Measurements from ENCODE around the gene UBAP1L.

The UBAP1L gene

DNA sequence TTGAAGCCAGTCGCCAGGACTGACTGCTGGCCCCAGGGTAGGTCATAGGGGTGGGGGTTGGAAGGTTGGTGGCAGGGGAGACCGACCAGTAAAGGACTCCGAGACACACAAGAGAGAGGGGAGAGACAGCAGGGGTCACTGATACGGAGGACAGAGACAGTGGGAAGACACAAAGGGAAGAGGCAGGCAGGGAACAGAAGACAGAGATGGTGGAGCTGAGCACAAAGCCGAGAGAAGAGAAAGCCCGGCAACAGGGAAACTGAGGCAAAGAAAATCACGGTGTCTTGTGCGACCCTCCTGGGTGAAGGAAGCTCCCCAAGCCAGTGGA lies 47.7 kb downstream of the UBAP1L start:
- DNase-seq (ENCODE audit: low read depth in 2 of 2, low spot score in 1 of 2): no peak

DNA sequence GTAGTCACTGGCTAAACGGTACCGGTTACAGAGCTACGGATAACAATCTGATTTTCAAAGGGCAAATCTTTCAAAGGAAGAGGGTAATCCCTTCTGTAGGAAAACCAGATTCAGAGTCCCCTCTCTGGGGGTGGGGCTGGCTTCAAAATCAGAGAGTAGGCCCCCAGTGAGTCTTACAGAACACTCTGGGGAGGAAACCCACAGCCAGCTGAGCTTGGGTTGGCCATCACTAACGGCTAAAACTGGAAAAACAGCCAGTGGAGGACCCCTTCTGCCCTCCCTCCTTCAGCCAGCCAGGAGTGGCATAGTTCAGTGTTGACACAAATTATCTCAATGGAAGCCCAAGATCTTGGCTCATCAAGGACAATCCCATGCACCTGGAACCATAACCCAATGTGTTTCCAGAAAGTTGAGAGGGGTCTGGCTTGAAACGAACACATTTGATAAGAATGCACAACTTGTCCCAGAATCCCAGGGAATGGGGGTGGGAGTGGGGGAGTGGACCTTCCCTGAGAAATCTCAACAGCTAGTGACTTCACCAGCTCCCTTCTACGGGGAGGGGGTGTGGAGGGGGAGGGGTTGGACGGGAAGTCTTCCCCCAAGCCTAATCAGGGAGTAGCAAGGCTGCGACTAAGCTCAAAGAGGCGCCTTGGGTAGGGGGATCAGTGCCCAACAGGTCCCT lies 48.2 kb downstream of the UBAP1L start:
- DNase-seq (ENCODE audit: low read depth in 2 of 2, low spot score in 1 of 2): no peak

DNA sequence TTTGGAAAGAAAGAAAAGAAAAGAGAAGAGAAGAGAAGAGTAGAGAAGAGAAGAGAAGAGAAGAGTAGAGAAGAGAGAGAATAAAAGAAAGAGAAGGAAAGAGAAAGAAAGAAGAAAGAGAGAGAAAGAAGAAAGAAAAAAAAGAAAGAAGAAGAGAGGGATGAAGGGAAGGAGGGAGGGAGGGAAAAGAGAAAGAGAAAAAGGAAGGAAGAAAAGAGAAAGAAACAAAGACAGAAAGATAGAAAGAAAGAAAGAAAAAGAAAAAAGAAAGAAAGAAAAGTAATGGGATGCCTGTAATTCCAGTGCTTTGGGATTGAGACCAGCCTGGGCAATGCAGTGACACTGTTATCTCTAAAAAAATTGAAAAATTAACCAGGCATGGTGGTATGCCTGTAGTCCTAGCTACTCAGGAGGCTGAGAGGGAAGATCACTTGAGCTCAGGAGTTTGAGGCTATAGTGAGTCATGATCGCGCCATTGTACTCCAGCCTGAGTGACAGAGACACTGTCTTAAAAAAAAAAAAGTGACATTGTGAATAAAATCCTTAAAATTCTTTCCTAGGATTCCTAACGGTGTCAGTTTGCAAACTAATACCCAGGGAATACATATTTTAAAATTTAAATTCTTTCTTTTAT lies 48.9 kb downstream of the UBAP1L start:
- no peak for DNase-seq (ENCODE audit: low read depth in 2 of 2, low spot score in 1 of 2)

DNA sequence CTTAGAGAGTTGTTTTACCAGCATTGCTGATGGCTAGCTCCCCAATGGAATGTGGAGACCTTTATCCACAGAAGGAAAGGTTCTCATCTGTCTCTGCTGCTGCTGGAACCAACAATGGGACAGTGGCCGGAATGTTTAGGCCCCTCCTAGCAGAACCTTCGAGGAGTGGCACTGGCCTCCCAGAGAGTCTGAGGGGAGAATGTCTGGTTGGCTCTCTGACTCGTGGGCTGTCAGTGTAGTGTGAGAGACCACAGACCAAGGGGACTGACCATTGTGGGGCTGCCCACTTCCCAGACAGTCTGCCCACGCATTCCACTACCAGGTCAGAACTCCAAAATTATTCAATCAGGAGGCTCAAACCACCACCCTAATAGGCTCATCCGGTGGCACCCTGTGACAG lies 52.3 kb downstream of the UBAP1L start:
- DNase-seq (ENCODE audit: low read depth in 2 of 2, low spot score in 1 of 2): no peak

DNA sequence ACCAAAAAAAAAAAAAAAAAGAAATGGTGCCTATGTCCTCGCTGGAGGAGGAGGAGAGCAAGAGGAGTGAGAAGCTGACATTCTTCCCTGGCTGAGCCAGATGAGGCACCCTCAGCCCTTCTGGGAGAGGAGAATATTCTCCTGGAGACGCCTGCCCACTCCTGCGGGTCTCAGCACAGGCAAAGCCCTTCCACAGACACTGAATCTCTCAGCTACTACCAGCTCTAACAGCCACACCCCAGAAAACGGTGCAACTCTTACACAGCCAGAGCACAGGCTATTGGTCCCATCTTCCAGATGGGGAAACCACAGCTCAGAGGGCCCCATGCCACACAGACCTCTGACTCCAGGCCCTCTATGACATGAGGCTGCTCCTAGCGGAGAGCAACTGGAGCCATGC lies 52.9 kb downstream of the UBAP1L start:
- no peak for DNase-seq (ENCODE audit: low read depth in 2 of 2, low spot score in 1 of 2)

DNA sequence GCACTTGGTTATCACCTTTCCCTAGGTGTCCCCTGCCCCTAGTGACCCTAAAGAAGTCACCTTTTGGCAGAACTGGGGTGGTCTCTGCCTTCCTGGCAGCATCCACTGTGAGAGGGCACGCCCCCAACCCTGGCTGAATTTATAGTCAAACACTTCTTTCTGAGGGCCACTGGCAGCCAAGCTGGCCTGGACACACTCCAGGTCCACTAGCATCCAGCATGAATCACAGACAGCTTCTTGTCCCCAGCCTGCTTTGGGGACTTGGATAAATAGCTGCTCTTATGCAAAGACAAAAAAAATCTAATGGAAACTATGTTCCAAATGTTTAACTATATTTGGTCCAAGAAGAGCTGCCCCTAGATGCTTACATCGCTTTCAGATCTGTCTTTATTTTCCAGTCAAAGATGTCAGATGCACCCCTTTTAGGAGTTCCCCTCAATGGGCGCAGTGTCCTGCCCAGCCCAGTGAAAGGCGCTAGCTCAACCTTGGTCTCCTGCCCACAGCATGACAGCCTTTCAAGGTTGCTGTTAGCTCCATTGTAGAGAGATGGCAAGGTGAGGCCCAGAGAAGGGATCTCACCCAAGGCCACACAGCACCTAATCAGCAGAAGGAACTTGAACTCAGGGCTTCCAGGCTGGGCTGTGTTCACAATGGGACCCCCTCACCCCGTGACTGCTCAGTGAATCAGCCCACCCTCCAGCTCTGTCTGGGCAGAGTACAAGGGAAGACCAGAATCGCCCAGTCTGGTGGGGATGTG lies 54.2 kb downstream of the UBAP1L start:
- no peak for DNase-seq (ENCODE audit: low read depth in 2 of 2, low spot score in 1 of 2)

DNA sequence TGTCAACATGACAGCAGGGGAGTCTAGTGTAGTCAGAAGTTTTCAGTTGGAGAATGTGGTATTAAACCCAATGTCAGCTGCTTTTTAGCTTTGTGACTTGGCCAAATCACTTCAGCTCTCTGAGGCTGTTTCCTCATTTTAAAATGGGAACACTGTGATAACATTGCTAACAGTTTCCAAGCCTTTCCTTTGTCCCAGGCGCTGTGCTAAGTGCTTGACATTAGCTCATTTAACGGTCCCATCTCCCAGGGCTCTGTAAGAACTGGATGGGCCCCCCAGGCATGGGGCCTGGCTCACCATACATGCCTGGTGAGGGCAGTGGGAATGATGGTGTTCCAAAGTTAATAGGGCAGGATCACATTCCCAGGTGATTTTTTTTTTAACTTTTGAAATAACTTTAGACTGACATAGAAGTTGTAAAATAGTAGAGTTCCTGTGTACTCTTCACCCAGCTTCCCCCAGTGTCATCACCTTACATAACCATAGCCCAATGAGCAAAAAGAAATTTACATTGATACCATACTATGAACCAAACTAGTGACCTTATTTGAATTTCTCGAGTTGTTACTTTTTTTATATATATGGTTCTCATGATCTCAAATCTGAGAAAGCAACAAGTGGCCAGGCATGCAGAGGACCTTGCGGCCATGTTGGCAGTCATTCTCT lies 54.9 kb downstream of the UBAP1L start:
- no peak for DNase-seq (ENCODE audit: low read depth in 2 of 2, low spot score in 1 of 2)

DNA sequence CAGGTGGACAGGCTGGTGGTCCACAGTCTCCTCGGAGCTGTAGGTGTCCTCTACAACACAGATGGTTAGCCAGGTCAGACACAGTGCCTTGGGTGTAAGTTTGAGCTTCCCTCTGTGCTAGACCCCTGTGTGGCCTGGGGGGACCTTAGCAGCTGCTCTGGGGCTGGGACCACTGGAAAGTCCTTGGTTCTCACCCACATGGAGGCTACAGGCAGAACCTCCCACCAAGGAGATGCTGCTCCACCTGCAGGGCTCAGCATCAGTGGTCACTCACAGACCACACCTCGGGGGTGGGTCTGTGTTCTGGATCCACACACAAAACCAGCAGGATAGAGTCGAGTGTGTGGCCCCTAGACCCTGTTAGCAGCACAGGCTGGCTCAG lies 55.6 kb downstream of the UBAP1L start:
- no peak for DNase-seq (ENCODE audit: low read depth in 2 of 2, low spot score in 1 of 2)

DNA sequence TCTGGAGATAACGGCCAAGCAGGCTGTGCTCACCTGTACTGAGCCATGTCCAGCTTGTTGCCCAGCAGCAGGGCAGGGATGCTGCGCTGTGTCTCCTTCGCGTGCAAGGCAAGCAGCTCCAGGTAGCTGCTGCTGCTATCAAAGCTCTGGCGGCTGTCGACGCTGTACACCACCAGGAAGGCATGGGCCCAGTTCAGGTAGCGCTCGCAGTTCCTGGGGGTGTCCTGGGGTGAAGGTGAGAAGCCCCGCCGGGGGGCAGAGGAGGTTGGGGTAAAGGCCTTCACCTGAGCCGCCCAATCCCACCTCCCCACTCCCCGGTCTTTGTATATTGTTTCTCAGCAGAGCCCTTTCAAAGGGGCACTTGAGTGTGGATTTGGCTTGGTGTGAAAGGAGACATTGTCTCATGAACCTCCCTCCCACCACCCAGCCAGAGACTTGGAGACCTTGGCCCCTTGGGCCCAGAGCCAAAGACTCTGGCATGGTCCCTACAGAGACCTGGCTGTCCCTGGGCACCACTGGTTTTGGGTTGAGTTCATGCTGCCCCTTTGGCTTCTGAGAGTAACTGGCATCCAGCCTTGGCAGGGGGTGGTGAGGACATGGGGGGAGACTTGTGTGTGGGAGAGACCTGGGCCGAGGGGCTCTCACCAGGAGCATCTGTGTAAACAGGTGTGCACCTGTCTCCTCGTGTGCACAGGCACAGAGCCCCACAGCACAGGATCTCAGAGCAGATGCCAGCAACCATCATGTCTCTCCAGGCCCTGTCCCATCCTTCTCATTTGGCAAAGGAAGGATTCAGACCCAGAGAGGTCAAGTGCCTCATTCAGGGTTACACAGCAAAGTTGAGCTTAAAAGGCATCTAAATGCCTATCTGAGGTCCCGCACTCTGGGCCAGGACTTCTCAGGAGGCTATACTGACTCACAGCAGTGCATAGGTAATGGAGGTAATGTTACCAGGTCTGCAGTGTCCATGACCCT lies 56.3 kb downstream of the UBAP1L start:
- no peak for DNase-seq (ENCODE audit: low read depth in 2 of 2, low spot score in 1 of 2)

DNA sequence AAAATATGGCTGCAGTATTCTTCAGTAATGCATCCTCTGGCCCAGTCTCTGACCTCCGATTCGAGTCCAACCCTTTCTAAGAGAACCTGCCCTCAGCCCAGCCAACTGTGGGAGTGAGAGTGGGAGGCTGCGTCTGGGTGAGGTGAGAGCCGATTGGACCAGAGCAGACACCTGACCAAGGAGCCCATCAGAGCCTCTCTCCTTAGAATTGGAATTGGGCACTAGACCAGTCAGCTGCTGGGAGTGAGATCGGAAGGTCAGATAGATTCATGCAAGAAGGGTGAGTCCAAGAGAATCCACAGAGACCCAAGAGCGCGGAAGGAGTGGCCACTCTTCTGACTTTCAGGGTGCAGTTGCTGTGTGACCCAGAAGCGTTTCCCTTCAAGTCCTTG lies 57.5 kb downstream of the UBAP1L start:
- DNase-seq (ENCODE audit: low read depth in 2 of 2, low spot score in 1 of 2): no peak

DNA sequence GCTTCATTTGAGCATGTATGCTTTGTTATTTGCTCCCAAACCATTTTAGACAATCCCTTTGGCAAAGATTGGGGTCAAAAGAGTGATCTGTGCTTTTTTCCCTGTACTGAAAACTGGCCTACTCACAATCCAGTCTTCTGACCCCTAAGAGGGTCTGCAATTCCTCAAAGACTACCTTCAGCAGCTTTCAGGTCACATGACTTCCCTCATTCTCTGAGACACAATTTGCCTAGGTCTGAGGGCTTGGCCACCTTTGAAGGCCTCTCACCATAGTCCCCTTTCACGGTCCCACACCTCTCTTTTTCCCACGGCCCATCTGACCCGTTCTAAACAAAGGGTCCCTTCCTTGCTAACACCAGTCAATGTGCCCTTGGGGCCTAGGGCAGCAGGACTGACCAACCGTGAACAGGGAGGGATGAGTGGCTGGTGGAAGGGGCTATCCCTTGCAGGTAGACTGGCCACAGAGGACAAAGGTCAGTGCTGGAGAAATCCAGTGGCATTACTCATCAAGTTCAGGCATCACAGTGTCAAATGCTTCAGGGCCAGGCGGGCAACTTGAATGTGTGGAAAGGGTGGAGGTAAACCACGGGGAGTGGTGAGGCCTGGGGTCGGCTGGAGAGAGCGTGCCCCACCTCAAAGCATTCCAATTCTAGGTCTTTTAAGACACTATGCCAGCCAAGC lies 58.0 kb downstream of the UBAP1L start:
- no peak for DNase-seq (ENCODE audit: low read depth in 2 of 2, low spot score in 1 of 2)

DNA sequence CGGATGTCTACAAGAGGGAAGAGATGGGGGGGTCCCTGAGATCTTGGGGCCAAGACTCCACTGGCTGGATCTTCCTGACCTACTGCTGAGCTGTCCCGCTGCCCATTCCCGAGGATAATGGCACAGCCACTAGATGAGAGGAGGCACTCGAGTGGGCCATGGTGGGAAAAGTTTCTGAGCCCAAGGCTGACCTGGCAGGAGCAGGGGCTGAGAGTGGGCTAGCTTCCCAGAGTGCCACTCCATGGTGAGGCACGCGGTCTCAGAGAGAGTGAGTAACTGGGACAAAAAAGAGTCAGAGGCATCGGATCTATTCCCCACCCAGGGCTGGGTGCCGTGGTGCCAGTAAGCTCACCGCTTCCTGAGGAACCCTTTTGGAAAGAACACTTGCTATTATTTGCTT lies 58.9 kb downstream of the UBAP1L start:
- DNase-seq (ENCODE audit: low read depth in 2 of 2, low spot score in 1 of 2): no peak

DNA sequence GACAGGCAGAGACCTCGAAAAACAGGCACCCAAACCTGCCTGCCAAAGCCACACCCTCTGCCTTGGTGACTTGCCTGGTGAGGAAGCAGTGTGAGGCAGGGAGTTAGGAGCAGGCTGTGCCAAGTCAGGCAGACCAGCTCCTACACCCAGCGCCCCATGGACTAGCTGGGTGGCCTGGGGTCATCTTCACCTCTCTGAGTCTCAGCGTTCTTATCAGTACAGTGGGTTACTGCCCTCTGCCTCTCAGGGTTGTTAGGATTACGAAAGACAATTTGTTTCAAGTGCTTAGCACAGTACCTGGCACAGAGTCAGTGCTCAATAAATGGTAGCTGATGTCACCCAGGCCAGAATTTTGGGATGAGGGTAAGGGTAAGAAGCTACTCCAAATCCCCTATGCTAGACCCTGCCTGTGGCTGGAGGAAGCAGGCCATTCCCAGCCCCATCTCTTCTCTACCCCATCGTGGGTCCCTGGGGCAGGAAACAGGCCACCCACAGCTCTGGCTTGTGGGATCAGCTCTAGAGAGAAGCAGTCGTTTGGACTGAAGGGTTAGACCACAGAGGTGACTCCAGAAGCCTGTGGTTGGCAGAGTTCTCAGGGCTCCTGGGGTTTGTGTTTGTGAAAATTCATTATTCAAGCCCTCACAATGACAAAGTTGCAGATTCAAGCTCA lies 59.7 kb downstream of the UBAP1L start:
- no peak for DNase-seq (ENCODE audit: low read depth in 2 of 2, low spot score in 1 of 2)

DNA sequence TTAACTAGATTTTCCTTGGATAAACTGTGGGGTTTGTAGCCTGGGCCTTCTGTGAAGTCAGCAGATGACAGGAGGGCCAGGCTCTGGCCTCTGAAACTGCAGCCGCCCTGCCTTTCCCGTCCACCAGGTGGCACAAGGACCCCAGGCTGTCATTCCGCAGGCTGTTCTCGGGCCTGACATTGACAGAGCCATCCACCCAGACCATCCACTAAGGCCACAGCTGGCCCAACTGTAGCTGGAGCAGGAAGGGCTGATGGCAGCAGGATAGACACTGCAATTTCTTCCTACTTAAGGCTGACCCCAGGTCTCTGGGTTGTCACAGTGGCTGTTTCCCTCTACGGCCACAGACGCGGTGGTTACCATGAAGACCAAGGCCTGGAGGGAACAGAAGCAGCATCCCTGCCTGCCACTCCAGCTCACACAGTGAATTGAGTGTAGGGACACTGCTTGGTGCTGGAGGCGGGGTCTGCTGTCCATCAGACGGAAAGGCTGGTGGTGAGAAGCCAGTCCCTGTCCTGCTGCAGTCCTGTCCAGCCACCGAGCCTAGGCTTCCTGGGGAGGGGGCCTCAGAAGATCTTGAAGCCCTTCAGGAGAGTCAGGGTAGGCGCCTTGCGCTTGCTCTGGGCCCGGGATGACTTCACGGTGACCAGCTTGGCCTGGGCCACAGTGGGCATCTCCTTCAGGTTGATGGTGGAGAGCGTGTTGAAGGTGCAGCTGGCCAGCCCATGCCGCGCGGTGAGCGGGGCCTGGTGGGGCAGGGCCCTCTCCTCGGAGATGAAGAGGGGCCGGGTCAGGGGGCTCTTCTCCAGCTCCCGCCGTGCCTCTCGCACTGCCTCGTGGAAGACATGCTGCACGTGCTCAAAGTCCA lies 60.4 kb downstream of the UBAP1L start:
- DNase-seq (ENCODE audit: low read depth in 2 of 2, low spot score in 1 of 2): peak; percentile 8 to 10

DNA sequence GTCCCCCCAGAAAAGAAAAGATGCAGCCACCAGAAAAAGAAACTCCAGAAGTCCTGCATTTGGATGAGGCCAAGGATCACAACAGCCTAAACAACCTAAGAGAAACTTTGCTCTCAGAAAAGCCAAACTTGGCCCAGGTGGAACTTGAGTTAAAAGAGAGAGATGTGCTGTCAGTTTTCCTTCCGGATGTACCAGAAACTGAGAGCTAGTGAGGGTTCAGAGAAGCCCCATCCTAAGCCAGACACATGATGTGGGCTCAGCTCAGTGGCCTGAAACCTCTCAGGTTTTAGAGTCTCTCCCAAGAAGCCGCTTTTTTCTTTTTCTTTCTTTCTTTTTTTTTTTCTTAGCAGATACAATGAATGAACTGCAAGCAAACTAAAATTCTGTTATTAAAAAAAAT lies 62.0 kb downstream of the UBAP1L start:
- no peak for DNase-seq (ENCODE audit: low read depth in 2 of 2, low spot score in 1 of 2)

DNA sequence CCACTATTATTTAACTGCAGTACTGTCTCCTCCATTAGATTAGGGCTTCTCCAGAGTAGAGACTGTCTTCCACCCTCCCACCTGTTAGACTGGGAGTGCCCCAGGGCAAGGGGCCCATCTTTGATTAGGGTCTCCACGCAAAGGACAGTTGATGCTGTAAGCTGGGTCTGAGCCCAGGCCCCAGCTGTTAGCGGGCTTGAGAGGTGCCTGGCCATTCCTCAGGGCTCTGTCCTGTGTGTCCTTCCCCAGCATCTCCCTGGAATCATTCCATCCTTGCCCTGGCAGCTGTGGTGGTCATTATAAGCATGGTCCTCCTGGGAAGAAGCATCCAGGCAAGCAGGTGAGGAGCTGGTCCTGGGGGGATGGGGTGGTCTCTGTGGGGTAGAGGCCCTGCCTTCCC lies 63.7 kb downstream of the UBAP1L start:
- no peak for DNase-seq (ENCODE audit: low read depth in 2 of 2, low spot score in 1 of 2)

DNA sequence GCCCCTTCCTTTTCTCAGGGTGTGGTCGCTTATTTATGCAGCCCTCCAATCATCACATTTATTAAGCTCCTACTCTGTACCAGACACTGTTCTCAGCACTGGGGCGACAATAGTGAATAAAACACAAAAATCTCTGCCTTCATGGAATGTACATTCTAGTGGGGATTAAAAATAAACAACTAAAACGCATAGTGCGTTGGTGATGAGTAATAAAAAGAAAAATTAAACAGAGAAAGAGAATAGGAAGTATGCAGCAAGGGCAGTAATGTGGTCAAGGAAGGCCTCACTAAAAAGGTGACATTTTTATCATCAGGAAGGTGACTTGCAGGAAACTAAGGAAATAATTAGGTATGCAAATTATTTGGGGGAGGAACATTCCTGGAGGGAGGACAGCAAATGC lies 64.7 kb downstream of the UBAP1L start:
- DNase-seq (ENCODE audit: low read depth in 2 of 2, low spot score in 1 of 2): no peak

DNA sequence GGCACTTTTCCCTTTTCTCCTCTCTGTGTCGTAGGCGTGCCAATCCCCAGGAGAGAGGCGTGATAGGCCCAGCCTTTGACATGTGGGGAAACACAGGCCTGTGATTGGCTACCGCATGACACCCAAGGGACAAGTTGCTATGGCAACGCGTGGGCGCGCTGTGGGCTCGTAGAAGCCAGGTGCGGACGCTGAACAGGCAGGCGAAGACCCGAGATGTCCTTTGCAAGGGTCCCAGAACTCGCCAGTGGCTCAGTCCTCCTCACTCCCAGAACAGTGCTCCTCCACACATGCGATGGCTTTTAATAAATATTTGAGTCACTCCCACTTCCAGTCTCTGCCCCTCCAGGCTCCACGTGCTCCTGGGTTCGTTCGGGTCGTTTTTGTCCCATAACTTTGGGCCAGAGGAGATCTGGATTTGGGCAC lies 65.6 kb downstream of the UBAP1L start:
- peak; percentile 65 to 80 for DNase-seq (ENCODE audit: low read depth in 2 of 2, low spot score in 1 of 2)

DNA sequence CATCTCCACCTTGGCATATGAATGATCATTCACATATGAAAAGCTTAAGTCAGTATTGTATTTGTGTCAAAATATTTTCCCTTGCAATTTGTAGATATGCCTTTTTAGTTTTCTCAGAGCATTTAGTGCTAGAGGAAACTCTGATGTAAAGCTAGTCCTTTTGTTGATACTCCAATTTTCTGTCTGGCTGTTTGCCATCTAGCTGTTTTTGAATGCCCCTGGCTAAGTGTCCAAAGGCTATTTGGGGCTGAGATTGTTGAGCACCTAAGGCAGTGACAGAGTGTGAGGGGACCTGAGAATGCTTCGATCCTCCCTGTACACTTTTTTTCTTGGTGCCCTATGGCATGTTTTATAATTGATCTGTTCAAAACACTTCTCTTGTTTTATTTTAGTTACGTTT lies 66.8 kb downstream of the UBAP1L start:
- no peak for DNase-seq (ENCODE audit: low read depth in 2 of 2, low spot score in 1 of 2)
